Measurements from ENCODE around the gene DCLK1.
"Not testable (repeated sequence)": the region's sequence is repeated elsewhere in the genome, so short reads cannot be mapped to it uniquely, and the experiment has no call there.

DCLK1 gene

DNA sequence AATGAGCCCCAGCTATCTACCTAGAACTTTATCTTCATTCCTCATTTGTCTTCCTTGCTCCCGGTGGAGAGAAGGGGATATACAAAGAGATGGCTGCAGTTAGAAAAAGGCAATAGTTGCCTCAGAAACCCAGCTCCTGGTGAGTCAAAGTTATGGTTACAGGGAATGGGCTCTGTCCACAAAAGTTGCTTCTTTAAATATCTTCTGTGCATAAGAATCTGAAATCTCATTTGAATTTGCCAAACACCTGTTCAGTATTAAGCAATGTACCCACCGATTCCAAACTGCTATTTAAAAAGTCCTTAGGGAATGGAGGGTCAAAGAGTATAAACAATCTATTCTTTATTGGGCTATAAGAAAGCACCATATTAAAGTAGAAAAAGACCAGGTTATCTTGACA is 48.4 kb downstream of the DCLK1 start:
- DNase-seq: no peak

DNA sequence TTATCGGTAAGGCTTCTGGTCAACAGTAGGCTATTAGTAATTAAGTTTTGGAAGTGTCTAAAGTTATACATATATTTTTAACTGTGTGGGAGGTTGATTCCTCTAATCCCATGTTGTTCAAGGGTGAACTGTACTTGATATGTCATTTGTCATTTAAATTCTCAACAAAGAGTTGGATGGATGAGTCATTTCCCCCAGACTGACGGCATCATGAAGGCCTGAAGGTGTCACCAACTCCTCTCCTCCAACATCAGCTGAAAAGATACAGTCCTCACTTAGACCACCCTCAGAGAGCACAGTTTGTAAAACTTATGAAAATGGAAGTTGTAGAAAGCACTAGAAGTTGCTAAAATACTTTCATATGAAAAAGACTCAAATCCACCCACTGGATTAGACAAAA is 48.8 kb downstream of the DCLK1 start:
- DNase-seq: no peak

DNA sequence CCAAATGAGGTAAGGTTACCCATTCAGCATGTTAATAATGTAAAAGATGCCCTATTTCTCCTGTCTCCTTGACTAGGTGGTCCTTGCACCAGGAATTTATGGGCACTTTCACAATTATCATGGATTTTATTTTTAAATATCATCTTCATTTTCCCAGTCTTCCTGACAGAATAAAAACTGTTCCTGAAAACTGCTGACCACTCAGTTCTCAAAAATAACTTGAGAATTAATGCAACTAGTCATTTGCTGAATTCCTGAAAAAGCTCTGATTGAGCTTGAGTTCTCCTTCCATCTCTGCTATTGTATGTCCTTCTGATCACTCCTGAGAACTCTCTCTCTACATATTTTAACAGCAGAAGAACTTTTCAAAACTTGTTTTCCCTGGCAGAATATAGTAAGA is 55.0 kb downstream of the DCLK1 start:
- DNase-seq: no peak

DNA sequence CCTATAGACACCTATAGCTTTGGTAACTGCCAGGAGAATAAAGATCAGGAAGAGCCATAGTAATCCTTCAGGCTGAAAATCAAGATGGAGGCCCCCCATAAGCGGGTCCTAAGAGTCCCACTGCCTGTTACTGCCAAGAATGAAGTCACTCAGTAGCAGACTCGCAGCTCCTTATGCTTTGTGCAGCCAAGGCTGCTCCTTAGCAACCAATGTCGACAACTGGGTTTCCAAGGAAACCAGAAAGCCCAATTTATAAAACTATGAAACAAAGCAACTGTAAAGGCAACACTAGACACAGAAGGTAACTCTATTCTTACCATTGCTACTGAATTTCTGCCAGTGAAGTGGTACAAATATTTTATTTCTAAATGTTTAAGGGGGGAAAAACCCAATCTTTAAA is 56.5 kb downstream of the DCLK1 start:
- DNase-seq: no peak

DNA sequence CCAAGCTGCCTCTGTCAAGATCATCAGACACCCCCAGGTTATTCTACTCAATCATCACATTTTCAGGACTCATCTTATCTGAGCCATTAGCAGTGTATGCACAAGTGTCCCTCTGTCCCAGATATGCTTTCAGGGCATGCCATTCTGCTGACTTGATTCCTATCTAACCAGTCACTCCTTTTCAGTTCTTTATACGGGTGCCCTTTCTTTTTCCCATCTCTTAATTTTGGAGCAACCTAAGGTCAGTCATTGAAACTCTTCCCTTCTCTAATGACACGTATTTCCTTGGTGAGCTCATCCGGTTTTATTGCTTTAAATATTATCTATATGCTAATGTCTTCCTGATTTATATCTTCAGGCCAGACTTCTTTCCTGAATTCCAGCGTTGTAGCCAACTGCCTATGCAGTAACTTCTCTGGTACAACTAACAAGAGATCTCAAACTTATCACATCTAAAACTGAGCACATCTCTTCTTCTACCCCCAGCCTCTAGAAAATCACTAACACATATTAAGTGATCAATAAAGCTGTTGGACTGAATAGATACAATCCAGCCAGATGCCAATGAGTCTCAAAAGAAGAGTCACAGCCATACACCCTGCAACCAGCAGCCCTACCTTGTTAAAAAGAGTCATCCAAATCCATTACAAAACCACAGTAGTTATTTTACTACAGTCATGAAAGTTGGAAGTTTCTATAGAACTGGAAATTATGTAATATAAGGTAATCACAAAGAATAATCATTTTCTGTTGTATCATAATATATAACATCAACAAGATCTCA is 58.8 kb downstream of the DCLK1 start:
- no peak for DNase-seq

DNA sequence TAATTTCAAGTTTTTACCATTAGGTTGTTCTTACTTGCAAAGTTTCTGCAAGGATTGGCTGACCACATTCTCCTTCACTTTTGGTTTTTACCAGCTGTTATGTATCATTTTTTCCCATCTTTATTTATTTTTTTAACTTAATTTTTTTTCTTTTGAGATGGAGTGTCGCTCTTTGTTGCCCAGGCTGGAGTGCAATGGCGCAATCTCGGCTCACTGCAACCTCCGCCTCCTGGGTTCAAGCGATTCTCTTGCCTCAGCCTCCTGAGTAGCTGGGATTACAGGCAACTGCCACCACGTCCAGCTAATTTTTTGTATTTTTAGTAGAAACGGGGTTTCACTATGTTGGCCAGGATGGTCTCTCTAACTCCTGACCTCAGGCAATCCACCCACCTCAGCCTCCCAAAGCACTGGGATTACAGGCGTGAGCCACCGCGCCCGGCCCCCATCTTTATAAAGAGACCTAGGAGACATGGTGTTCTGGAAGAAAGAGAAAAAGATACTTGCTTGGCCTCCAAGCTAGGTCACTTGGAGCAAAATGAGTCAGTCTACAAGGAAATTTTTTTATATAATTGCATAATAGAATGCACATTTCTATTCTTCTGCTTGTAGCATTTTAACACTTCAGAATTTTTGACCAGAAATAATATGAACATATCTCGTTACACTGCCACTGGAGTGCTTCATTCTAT is 60.5 kb downstream of the DCLK1 start:
- DNase-seq: not testable (repeated sequence)

DNA sequence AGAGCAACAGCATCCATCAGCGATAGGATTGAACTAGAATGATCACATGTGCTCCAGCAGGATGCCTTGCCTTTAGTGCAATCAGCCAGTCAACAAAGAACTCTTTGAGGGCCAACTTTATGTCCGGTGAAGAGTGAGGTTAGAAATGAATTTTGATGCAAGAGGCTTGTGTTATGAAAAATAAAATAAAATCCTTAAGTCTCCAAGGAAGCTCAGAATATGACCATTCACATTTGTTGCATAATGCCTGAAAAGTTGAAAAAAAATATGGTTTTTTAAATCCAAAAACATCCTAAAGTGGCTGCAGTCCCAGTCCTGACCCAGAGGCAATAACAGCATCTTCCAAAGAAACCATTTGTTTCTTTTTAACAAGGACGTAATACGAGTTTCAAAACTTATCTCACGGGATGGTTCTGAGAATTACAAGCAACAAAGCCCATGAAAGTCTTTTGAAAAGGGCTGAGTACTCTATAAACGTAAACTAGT is 61.3 kb downstream of the DCLK1 start:
- DNase-seq: no peak

DNA sequence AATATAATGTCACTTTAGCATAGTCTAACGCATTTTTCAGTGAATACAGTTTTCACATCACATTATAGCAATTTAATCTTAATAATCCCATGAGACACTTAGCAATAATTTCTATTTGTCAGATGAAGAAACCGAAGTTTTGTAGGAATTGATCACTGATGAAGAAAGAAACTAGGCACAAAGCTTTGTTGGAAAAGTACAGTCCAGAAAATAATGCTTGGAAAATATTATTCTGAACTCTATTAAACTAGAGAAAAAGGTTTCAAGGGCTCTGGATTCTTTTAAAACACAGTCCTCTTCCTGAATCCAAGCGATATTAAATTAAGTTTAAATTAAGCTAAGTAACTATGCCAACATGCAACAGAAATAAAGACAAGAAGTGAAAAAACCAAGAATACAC is 62.2 kb downstream of the DCLK1 start:
- no peak for DNase-seq

DNA sequence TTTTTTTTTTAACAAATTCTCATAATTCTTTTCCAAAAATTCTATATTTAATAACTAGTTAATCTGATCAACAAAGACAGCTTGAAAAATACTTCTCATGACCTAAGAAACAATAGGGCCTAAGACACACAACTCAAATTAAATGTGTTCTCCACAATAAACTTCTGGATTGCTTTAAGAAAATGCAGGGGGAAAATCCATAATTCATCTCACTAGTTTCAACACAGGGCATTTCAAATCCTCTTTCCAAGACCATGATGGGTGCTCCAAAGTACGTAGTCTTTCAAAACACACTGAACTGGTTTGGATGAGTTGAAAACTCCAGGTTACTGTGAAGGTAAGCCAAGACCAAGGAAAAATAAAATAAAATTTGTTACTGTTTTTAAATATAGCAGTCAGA is 62.6 kb downstream of the DCLK1 start:
- no peak for DNase-seq

DNA sequence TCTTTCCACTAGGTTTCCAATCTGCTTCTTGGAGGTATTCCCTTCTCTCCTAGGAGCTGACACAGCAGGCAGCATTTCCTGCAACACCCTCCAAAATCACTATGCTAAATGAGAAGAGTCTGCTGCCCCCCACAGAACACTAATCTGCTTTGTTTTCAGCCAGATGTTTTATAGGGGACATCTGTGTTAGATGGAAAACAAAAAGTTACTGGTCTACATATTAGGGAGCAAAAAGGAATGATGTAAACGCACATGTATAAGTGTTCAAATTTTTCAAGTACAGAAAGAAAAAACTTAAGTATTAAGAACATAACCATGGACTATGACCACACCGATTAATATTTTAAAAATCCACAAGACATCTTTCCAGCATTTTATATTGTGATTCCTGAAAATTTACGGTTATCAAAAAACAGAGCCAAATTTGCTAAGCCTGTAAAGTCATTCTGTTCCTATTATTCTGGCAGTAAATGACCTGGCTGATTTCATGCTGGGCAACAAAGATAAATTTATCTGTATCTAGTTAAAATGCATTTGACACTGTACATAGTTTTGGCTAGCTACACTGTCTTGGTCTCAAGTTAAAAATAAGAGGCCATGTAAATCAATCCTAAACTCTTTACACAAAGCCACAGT is 63.3 kb downstream of the DCLK1 start:
- DNase-seq: no peak

DNA sequence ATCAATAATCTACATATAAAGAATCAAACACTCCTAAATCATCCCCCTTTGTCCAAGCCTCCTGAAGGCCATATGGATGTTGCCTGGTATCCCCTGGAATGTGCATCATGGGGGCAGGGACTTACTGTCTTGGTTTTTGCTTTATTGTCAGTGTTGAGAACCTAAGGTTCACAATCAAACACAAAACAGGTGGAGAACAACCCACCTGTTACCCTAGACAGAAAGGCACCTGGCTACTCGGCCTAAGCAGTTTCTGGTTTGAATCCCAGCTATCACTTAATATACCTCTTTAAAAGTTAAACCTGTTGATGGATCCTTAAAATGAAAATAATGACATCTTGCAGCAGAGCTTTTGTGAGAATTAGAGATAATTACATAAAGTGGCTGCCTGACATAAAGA is 68.9 kb downstream of the DCLK1 start:
- no peak for DNase-seq

DNA sequence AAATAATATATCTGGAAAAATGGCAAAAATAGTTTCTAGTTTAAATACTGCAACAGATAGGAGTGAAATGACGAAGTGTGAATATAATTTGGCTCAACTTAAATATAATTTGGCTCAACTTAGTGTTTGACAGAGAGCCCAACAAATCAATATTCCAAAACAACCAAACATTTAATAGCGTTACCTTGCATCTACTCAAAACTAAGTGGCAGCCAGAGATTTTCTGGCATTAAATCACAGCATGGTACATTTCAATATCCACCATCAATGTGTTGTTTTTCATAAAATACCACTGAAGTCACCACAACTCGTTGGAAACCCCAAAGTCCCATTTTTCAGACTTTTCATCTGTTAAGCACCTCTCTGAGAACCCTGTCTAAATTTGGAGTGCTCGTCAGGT is 69.6 kb downstream of the DCLK1 start:
- DNase-seq: no peak

DNA sequence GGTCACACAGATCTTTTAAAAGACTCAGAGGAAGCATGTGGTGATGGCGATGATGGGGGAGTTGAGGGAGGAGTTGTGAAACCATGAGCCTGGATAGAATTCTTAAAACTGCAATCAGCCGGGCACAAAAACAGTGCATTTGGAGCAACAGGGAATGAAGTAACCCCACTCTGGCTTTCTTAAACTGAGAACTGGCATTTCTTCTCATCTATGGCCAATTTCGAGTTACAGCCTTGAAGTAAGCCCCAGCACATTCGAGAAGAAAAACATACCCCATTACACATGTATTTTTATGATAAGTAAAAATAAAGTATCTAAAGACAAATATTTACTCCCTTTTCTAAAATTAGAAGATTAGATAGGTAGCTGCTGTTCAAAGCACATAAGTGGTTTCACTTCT is 70.1 kb downstream of the DCLK1 start:
- DNase-seq: no peak

DNA sequence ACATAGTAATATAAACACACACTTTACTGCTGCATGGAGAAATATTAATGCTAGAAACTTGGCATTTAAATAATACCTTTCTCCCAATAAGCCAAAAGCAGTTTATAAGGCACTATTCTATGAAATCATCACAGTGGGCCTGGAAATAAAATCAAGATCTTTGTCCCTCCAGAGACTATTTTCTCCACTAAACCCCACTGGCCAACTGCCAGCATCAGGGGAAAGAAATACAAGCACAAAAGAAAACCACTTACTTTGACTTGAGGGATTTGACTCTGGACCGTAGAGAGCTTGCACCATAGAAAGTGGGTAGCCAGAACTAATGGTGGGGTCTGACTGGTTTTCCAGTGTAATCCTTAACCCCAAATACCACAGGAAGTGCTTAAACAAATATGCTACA is 71.9 kb downstream of the DCLK1 start:
- no peak for DNase-seq

DNA sequence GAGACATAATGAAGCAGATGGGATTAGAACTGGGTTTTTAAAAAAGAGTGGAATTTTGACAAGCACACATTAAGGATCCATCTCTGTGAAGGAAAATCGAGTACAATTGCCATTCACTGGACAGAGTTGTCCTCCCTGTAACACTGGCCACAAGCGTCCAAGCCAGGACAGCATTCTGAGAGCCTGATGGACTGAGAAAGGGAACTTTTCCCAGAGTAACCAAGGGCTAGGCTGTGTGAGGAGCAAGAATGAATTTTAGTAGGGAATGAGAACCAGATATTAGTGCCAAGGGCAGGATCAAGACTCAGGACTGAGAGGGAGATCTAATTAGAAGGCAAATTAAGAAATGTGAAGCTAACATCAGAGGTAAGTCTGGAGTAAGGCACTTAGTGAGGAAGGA is 73.1 kb downstream of the DCLK1 start:
- DNase-seq: no peak

DNA sequence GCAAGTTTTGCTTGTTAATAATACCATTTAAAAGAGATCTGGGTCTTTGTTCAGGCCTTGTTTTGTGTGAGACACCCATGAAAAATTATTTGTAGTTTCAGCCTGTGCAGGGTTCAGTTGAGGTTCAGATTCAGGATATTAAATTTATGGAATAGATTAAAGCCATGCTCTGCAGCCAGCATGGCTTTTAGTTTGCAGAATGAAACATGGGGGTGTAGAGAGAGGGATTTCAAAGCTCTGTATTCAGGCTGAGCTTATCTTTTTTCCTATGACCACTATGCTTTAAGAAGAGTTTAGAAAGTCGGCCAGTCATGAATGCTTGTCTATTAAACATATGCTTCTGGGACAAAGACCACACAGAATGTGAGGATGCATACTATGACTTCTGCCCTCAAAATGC is 73.6 kb downstream of the DCLK1 start:
- no peak for DNase-seq

DNA sequence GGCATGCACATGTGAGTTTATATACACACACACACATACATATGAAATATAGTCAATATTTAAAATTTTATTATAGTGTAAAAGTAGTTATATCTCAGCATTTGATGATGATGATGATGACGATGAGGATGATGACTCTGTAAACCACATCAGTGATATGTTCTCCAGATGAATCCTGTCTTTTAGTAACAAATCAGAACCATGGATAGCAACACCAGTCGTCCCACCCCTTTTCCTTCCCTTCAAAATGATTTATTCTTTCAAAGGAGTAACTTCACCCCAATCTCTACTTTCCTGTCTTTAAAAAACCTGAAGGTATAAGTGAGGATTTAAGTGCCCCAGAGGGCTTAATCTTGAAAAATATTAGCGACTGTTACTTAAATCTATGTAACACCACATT is 74.1 kb downstream of the DCLK1 start:
- DNase-seq: no peak

DNA sequence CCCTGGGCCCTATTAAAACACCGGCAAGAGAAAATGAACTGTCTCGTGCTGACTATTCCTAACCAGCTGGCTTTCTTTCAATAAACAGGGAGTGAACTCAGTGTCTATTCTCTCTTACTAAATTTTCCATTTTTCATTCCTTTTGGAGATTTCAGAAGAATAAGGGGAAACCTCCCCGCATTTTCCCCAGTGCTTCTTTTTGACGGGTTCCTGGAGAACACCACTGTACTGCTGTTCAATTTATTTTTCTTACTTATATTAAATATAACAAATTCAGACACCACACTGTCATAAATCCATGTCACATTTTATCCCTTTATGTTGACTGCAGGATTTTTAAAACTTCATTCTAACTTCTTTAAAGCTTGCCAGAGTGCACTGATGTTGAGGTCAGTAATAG is 75.8 kb downstream of the DCLK1 start:
- no peak for DNase-seq

DNA sequence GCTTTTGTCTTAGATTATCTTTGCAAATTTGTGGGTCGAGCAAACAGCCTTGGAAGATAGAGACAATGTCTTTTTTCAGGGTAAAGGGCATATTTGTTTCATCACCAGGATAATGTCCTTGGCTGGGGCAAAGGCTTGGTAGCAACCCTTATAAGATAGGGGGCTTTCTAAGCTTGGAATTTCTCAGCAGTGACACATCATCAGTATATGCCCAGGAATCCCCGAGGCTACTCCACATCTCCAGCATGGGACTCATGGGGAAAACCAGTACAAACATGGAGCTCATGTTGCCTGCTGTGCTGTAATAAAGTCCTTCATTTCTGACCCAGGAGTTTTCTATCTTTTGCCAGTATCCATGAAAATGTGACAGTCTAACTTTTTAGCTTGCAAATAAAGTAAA is 77.1 kb downstream of the DCLK1 start:
- DNase-seq: no peak

DNA sequence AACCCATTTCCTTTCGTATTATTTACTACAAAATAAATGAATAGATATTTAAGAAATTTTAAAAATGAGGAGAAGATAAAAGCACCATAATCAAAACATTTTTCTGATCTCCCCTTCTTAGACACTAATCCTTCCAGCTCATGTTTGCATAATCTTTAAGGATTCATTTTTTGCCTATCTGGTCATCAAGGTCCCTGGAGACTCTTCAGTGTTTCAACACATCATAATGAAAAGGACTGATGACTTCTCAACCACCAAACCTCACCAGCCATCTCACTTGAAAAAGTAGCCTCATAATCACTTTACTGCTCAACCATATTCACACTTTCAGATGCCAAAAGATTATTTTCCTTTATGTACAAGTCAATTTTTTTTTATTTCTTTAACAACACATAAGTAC is 80.1 kb downstream of the DCLK1 start:
- no peak for DNase-seq

DNA sequence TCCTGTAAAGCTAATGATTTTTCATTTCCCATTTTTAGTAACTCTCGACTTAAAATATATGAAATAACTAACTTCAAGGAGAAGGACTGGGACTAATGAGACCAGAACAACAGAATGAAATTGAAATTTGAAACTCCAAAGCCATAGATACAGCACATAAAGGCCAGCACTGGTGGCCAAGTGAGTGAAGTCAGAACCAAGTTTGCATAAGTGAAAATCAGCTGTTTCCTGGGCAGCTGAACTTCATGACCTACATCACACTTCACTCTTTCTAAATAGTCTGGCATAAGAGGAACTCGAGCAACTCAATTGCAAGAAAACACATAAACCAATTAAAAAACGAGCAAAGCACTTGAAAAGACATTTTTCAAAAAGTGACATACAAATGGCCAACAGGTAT is 84.5 kb downstream of the DCLK1 start:
- DNase-seq: no peak

DNA sequence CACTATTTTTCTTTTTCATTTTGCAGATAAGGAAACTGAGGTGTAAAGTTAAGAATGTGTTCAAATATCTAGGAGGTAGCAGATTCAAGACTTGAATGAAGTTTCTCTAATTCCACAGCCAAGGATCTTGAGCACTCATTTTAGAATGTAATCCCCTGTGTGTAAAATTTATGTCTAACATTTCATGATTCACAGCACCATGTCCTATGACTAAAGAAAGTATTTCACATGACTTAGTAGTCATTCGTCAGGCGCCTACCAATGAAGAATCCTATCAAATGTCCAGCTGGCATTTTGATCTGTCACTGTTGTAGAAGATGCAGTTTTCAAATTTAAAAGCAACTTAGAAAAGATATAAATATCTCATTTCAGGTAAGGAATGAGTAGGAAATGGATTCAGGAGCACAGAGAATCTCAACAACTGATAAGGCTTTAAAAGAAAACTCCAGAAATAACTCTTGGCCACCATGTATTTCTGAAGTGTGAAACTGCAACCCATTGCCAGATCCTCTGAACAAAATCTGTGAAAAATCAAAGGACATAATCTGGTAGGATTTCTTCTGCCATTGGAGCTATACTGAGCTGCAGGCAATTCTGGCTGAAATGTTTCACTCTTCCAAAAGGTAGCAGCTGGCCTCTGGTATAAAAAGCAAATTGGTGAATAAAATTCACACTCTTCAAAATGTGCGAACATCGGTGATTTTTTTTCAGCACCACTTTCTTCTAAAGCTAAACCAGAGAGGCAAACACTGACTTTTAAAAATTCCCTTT is 92.2 kb downstream of the DCLK1 start:
- no peak for DNase-seq

DNA sequence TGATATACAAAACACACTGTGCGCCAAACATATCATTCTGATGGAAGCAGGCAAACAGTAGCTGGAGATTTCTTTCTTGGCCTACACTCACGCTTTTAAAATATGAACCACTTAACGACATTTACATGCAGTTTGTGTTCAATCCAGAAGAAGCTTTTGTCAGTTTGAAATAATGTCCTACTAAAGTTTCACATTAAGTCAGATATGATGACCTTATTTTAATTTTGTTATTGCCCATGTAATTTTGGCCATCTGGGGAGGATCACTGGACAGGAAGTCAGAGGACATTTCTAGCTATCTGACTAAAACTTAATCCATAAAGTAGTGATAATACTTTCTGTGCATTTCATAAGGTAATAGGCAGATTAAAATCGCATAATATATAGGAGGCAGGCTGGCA is 98.1 kb downstream of the DCLK1 start:
- DNase-seq: no peak

Data from CD4-positive, alpha-beta T cell treated with Interleukin-1 beta for 1 hour (primary cell).